ENCODE measurements around the gene TRAK1.

The TRAK1 gene

DNA sequence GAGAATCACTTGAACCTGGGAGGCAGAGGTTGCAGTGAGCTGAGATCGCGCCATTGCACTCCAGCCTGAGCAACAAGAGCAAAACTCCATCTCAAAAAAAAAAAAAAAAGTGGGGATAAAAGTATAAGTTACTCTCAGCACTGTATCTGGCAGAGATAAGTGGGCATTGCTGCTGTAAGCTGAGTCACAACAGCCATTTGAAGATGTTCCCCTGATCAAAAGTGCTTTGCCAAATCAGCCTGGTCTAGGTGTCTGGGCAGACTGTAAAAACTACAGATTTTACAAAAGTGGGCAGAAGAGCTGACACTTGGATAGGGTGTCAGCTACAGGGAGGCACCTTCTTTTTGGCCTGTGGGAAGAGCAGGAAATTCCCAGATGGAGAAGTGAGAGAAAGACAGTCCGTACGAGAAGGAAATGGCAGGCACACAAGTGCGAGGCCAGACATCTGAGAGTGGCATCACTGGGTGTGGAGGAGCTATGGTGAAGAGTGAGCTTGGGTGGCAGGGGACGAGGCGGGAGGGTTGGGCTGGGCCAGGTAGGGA is 78.5 kb downstream of the TRAK1 start:
- H3K36me3 ChIP-seq (replicated peaks; ENCODE audit: low read depth, low read length), result peaks cover 9% of the 10 kb centered on the region
- H3K9ac ChIP-seq (ENCODE audit: low read length), result no peak overlapping the region
- peaks cover 10% of the 10 kb centered on the region for H3K4me1 ChIP-seq (ENCODE audit: low read length)
- no peaks in the 10 kb centered on the region for H3K27me3 ChIP-seq (ENCODE audit: low read depth, low read length)
- H2AFZ ChIP-seq (ENCODE audit: low read depth, low read length), result no peak overlapping the region
- peaks cover 91% of the 10 kb centered on the region for H3K79me2 ChIP-seq (ENCODE audit: low read length)
- H3K27ac ChIP-seq (ENCODE audit: low read length), result no peak overlapping the region
- TF ChIP-seq EZH2phosphoT487 (IDR thresholded peaks at IDR 0.05; ENCODE audit: low read depth), result no peak
- TF ChIP-seq, protein P1, sequence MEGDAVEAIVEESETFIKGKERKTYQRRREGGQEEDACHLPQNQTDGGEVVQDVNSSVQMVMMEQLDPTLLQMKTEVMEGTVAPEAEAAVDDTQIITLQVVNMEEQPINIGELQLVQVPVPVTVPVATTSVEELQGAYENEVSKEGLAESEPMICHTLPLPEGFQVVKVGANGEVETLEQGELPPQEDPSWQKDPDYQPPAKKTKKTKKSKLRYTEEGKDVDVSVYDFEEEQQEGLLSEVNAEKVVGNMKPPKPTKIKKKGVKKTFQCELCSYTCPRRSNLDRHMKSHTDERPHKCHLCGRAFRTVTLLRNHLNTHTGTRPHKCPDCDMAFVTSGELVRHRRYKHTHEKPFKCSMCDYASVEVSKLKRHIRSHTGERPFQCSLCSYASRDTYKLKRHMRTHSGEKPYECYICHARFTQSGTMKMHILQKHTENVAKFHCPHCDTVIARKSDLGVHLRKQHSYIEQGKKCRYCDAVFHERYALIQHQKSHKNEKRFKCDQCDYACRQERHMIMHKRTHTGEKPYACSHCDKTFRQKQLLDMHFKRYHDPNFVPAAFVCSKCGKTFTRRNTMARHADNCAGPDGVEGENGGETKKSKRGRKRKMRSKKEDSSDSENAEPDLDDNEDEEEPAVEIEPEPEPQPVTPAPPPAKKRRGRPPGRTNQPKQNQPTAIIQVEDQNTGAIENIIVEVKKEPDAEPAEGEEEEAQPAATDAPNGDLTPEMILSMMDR (IDR thresholded peaks at IDR 0.05; ENCODE audit: low read depth, low read length), result no peak
- H3K4me3 ChIP-seq (ENCODE audit: low read length), result no peak overlapping the region
- H4K20me1 ChIP-seq (ENCODE audit: insufficient read depth, low read length), result peaks cover 93% of the 10 kb centered on the region
- no peaks in the 10 kb centered on the region for H3K9me3 ChIP-seq (ENCODE audit: insufficient read depth, low read length)
- H3K4me2 ChIP-seq (ENCODE audit: low read length), result peak overlapping the region; percentile 3; the same call in 1 of the 2 replicates

DNA sequence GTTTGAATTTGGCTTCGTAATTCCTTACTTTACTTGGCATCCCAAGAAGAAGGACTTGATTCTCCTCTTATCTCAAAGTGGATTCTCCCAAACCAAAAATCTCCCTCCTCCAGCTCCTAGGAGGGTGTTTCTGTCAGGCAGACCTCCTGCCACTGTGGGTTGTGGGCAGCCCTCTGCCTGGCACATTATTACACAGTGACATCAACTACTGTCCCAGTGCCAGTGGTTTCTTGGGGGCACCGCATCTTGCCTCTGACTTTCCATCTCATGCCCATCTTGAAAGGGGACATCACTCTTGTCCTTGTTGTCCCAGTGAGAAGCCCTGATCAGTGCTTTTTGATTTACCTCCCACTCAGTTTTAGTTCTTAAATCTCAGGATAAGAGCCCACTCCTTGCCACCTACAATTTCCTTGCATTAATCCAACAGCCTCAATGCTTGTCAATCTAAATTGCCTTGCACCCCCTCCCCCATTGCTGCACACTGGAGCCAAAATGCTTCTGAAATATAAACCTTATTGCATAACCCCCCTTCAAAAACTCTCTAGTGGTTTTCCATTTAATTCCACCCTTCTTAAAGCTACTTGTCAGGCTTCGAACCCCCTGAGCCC is 81.0 kb downstream of the TRAK1 start:
- H3K9ac ChIP-seq (ENCODE audit: low read length), result no peak overlapping the region
- TF ChIP-seq, protein P1 (IDR thresholded peaks at IDR 0.05; ENCODE audit: low read depth, low read length), result no peak
- no peak for TF ChIP-seq EZH2phosphoT487 (IDR thresholded peaks at IDR 0.05; ENCODE audit: low read depth)
- no peaks in the 10 kb centered on the region for H3K9me3 ChIP-seq (ENCODE audit: insufficient read depth, low read length)
- no peak overlapping the region for H3K4me2 ChIP-seq (ENCODE audit: low read length)
- peaks cover 87% of the 10 kb centered on the region for H3K79me2 ChIP-seq (ENCODE audit: low read length)
- H3K27ac ChIP-seq (ENCODE audit: low read length), result no peak overlapping the region
- no peaks in the 10 kb centered on the region for H3K27me3 ChIP-seq (ENCODE audit: low read depth, low read length)
- H3K36me3 ChIP-seq (replicated peaks; ENCODE audit: low read depth, low read length), result peaks cover 17% of the 10 kb centered on the region
- H4K20me1 ChIP-seq (ENCODE audit: insufficient read depth, low read length), result peaks cover 93% of the 10 kb centered on the region
- no peak overlapping the region for H2AFZ ChIP-seq (ENCODE audit: low read depth, low read length)
- no peak overlapping the region for H3K4me3 ChIP-seq (ENCODE audit: low read length)
- H3K4me1 ChIP-seq (ENCODE audit: low read length), result peaks cover 10% of the 10 kb centered on the region

DNA sequence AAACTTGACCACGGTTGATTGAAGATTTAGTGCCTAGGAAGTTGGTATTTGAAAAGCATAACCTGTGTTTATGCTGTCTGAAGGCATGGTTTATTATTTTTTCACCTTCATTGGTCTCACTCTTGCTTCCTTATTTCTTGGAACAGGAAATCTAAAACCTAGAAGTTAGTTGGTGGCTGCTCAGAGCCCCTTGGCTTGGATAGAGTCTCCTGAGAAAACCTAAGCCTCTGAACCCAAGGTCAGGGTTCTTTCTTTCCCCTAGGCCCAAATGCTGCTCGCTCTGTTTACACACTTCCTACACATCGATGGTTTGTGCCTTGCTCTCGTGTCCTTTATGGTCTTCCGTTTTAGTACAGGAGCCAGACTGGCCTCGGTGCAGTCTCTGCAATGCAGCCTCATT is 82.2 kb downstream of the TRAK1 start:
- Histone ChIP-seq H3K79me2 (ENCODE audit: low read length) (peaks cover 88% of the 10 kb centered on the region), H3K36me3 (replicated peaks; ENCODE audit: low read depth, low read length) (peaks cover 27% of the 10 kb centered on the region), H3K27ac (ENCODE audit: low read length) (no peak overlapping the region), H3K9me3 (ENCODE audit: insufficient read depth, low read length) (no peaks in the 10 kb centered on the region), H3K4me1 (ENCODE audit: low read length) (peaks cover 10% of the 10 kb centered on the region), H3K9ac (ENCODE audit: low read length) (no peak overlapping the region), H3K27me3 (ENCODE audit: low read depth, low read length) (no peaks in the 10 kb centered on the region), H3K4me3 (ENCODE audit: low read length) (no peak overlapping the region), H2AFZ (ENCODE audit: low read depth, low read length) (no peak overlapping the region), H3K4me2 (ENCODE audit: low read length) (no peak overlapping the region), H4K20me1 (ENCODE audit: insufficient read depth, low read length) (peaks cover 95% of the 10 kb centered on the region)
- TF ChIP-seq, protein P1 (IDR thresholded peaks at IDR 0.05; ENCODE audit: low read depth, low read length), result no peak
- no peak for TF ChIP-seq EZH2phosphoT487 (IDR thresholded peaks at IDR 0.05; ENCODE audit: low read depth)

DNA sequence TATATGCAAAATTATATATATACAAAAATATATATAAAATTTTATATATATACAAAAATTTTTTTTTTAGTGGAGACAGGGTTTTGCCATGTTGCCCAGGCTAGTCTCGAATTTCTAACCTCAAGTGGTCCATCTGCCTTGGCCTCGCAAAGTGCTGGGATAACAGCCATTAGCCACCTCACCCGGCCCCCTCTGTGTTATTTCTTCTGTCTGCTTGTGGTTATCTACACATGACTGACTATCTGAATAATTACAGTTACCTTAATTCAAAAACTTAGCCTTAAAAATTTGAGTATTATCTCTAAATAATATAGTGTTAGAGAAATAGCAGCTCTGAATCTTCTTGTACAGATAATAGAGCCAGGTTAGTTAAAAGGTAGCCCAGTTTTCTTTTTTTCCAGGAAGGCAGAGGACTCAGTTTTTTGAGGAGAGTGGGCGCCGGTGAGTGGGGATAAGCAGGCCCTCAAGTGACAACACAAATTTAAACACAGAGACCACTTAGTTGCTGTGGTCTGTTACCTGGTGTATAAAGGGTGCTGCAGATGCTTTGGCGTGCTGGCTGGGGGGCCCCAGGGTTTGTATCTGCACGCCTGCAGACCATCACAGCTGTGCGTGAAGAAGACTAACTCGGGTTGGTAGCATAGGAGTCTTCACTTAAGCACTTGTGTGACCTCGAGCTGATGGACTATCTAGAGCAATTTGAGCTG is 83.7 kb downstream of the TRAK1 start:
- H3K4me2 ChIP-seq (ENCODE audit: low read length), result no peak overlapping the region
- peaks cover 1% of the 10 kb centered on the region for H3K4me1 ChIP-seq (ENCODE audit: low read length)
- peaks cover 91% of the 10 kb centered on the region for H3K79me2 ChIP-seq (ENCODE audit: low read length)
- H4K20me1 ChIP-seq (ENCODE audit: insufficient read depth, low read length), result peaks cover 95% of the 10 kb centered on the region
- H3K4me3 ChIP-seq (ENCODE audit: low read length), result no peak overlapping the region
- H3K9ac ChIP-seq (ENCODE audit: low read length), result no peak overlapping the region
- H3K27ac ChIP-seq (ENCODE audit: low read length), result no peak overlapping the region
- peaks cover 37% of the 10 kb centered on the region for H3K36me3 ChIP-seq (replicated peaks; ENCODE audit: low read depth, low read length)
- no peaks in the 10 kb centered on the region for H3K9me3 ChIP-seq (ENCODE audit: insufficient read depth, low read length)
- H2AFZ ChIP-seq (ENCODE audit: low read depth, low read length), result no peak overlapping the region
- TF ChIP-seq EZH2phosphoT487 (IDR thresholded peaks at IDR 0.05; ENCODE audit: low read depth), result no peak
- TF ChIP-seq, protein P1 (IDR thresholded peaks at IDR 0.05; ENCODE audit: low read depth, low read length), result no peak
- no peaks in the 10 kb centered on the region for H3K27me3 ChIP-seq (ENCODE audit: low read depth, low read length)

Measured in OCI-LY3 (cell line).